ENCODE results near the gene ENAH. TPM values are rescaled to one million over a fixed set of nuclear protein-coding genes. Genes with fewer than 3 reads are reported as not detected.
A peak's percentile ranks its signal among the peaks of the same experiment; 100 is the strongest.

Gene ENAH
- total and polyA plus RNA-seq, 4 donors: 15.5 to 89.4 (median 48.4) TPM

DNA sequence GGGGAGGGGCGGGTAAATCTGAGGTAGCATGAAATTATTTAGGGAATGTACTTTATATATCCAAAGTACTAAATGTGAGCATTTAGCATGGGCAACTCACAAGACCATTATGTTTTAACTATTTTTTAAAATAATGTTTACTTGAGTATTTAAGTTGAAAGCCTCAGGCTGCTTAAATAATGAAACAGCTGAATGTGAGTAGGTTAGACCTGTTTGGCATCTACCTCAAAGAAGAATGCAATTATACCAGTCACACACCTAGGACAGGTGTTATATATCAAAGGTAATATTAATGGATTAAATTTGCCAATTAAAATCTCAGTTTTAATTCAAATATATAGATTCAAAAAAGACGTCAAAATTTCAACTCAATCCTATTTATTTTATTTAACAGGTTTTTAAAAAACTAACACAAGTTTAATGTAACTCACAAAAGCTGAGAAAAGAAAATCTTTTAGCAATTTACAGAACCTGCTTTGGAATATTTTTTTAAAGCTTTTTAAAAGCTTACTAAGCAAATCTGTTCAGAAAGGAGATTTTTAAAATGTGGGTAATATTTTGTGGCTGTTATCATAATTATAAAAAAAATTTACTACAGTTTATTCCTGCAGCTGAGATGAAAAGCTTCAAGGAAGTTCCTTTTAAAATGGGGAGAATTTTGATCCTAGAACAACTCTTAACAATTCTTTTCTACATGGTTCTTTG lies 120.5 kb downstream of the ENAH start:
- 83 to 94% methylated on average over 2 of the region's 2 CpGs for WGBS, 2 donors

DNA sequence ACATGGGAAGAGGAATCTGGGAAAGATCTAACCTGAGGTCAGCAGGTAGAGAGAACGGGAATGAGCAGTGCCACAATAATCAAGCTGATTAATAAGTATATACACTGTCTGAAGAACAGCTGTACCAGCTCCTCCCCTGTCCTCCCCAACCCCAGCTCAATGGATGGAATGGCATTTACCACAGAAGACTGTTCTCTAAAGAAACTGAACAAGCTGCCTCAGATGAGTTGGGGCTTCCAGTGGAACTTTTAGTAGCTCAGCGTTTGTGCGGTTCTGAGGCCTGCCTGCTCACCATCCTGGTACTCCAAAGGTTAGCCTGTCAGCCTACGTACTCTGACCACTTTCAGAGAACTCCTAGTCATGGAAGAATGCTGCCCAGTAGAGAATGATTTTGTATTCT lies 123.2 kb downstream of the ENAH start:
- no peak for DNase-seq

More for the DNA sequence above, 120.5 kb downstream of the ENAH start:
- Histone ChIP-seq H3K27me3 (ENCODE audit: control insufficient read depth in 3 of 3, insufficient read depth in 3 of 3, low read length in 2 of 3) (no peaks in the 10 kb centered on the region), H3K36me3 (ENCODE audit: control insufficient read depth in 4 of 4, insufficient read depth in 4 of 4, low read length in 4 of 4) (peaks cover 0 to 14% (median 3%) of the 10 kb centered on the region in 4 donors), H3K9me3 (ENCODE audit: control insufficient read depth in 4 of 4, insufficient read depth in 3 of 4, low read length in 3 of 4) (no peaks in the 10 kb centered on the region), H3K4me3 (no peak overlapping the region), H3K27ac (ENCODE audit: low read depth in 1 of 2, low read length in 1 of 2) (no peak overlapping the region), H3K9ac (ENCODE audit: insufficient read depth in 1 of 2, low read length in 2 of 2) (no peak overlapping the region), H3K4me1 (ENCODE audit: control insufficient read depth in 5 of 5, insufficient read depth in 5 of 5, low read length in 5 of 5) (peaks cover 0 to 35% (median 5%) of the 10 kb centered on the region in 5 donors)
- peak in 2 of 3 donors; percentile 37 to 55 for DNase-seq
- ATAC-seq (ENCODE audit: insufficient read depth, low FRiP score): no peak
- TF ChIP-seq, protein P1, sequence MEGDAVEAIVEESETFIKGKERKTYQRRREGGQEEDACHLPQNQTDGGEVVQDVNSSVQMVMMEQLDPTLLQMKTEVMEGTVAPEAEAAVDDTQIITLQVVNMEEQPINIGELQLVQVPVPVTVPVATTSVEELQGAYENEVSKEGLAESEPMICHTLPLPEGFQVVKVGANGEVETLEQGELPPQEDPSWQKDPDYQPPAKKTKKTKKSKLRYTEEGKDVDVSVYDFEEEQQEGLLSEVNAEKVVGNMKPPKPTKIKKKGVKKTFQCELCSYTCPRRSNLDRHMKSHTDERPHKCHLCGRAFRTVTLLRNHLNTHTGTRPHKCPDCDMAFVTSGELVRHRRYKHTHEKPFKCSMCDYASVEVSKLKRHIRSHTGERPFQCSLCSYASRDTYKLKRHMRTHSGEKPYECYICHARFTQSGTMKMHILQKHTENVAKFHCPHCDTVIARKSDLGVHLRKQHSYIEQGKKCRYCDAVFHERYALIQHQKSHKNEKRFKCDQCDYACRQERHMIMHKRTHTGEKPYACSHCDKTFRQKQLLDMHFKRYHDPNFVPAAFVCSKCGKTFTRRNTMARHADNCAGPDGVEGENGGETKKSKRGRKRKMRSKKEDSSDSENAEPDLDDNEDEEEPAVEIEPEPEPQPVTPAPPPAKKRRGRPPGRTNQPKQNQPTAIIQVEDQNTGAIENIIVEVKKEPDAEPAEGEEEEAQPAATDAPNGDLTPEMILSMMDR (IDR thresholded peaks at IDR 0.05; ENCODE audit: control extremely low read depth, extremely low read depth): no peak

DNA sequence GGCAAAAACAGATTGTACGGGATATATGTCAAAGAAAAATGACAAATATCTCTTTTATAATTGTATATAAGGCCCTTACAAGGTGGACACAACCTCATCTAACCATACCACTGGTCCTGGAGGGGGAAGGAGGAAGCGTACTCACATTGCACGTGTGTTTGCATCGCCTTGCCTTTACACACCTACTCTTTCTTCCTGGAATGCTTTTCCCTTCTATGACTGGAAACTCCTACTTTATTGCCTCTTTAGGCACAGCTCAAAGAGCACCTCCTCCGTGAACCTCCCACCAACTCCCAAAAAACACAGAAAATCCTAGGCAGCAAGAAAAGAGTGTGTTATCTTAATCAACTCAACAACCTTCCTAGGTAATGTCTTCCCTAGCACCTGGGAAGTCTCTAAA lies 125.3 kb downstream of the ENAH start:
- DNase-seq (no peak), ATAC-seq (ENCODE audit: insufficient read depth, low FRiP score) (no peak)
- 93 to 94% methylated on average over 5 of the region's 5 CpGs for WGBS, 2 donors
- H3K4me3 ChIP-seq: no peak overlapping the region
- TF ChIP-seq, protein P1 (IDR thresholded peaks at IDR 0.05; ENCODE audit: control extremely low read depth, extremely low read depth): no peak
- peaks cover 0 to 14% (median 4%) of the 10 kb centered on the region in 4 donors for H3K36me3 ChIP-seq (ENCODE audit: control insufficient read depth in 4 of 4, insufficient read depth in 4 of 4, low read length in 4 of 4)
- no peaks in the 10 kb centered on the region for H3K27me3 ChIP-seq (ENCODE audit: control insufficient read depth in 3 of 3, insufficient read depth in 3 of 3, low read length in 2 of 3)
- no peaks in the 10 kb centered on the region for H3K9me3 ChIP-seq (ENCODE audit: control insufficient read depth in 4 of 4, insufficient read depth in 3 of 4, low read length in 3 of 4)
- no peak overlapping the region for H3K9ac ChIP-seq (ENCODE audit: insufficient read depth in 1 of 2, low read length in 2 of 2)
- no peak overlapping the region for H3K27ac ChIP-seq (ENCODE audit: low read depth in 1 of 2, low read length in 1 of 2)
- H3K4me1 ChIP-seq (ENCODE audit: control insufficient read depth in 5 of 5, insufficient read depth in 5 of 5, low read length in 5 of 5): peaks cover 0 to 22% (median 10%) of the 10 kb centered on the region in 5 donors

More for the DNA sequence above, 123.2 kb downstream of the ENAH start:
- Histone ChIP-seq H3K36me3 (ENCODE audit: control insufficient read depth in 4 of 4, insufficient read depth in 4 of 4, low read length in 4 of 4) (peaks cover 0 to 14% (median 4%) of the 10 kb centered on the region in 4 donors), H3K27ac (ENCODE audit: low read depth in 1 of 2, low read length in 1 of 2) (no peak overlapping the region), H3K9me3 (ENCODE audit: control insufficient read depth in 4 of 4, insufficient read depth in 3 of 4, low read length in 3 of 4) (no peaks in the 10 kb centered on the region), H3K4me1 (ENCODE audit: control insufficient read depth in 5 of 5, insufficient read depth in 5 of 5, low read length in 5 of 5) (peaks cover 0 to 23% (median 11%) of the 10 kb centered on the region in 5 donors), H3K4me3 (no peak overlapping the region), H3K9ac (ENCODE audit: insufficient read depth in 1 of 2, low read length in 2 of 2) (no peak overlapping the region), H3K27me3 (ENCODE audit: control insufficient read depth in 3 of 3, insufficient read depth in 3 of 3, low read length in 2 of 3) (no peaks in the 10 kb centered on the region)
- no peak for ATAC-seq (ENCODE audit: insufficient read depth, low FRiP score)
- whole genome bisulfite sequencing, 2 donors: 96% methylated on average over 4 of the region's 4 CpGs
- TF ChIP-seq, protein P1 (IDR thresholded peaks at IDR 0.05; ENCODE audit: control extremely low read depth, extremely low read depth): no peak

All from lung (tissue), 12 donors.